Glutamatergic neuron (in vitro differentiated cells): Measurements from ENCODE around the gene PTPN5. TPM values are rescaled to one million over a fixed set of nuclear protein-coding genes. Genes with fewer than 3 reads are reported as not detected.

ENCODE experiments used
- DNase-seq: peaks from one replicate; pipeline ENCODE4 v3.0.0; 2022
- H3K27ac Mint-ChIP-seq: one replicate; pipeline ENCODE4 v1.8.0; 2020; ENCODE audit warnings: mild to moderate bottlenecking, mixed read lengths, inconsistent platforms; ENCODE audit not compliant: unreplicated experiment
- H3K27me3 Mint-ChIP-seq: one replicate; pipeline ENCODE4 v1.8.0; 2020; ENCODE audit warnings: mild to moderate bottlenecking, moderate library complexity, mixed read lengths, inconsistent platforms; ENCODE audit not compliant: unreplicated experiment
- H3K36me3 Mint-ChIP-seq: one replicate; pipeline ENCODE4 v1.8.0; 2020; ENCODE audit warnings: mild to moderate bottlenecking, mixed read lengths, inconsistent platforms; ENCODE audit not compliant: unreplicated experiment
- H3K4me1 Mint-ChIP-seq: one replicate; pipeline ENCODE4 v1.8.0; 2020; ENCODE audit warnings: mild to moderate bottlenecking, low read depth, mixed read lengths, inconsistent platforms; ENCODE audit not compliant: unreplicated experiment
- H3K4me3 Mint-ChIP-seq: one replicate; pipeline ENCODE4 v1.8.0; 2020; ENCODE audit warnings: mild to moderate bottlenecking, mixed read lengths, inconsistent platforms; ENCODE audit not compliant: unreplicated experiment
- H3K9me3 Mint-ChIP-seq: one replicate; pipeline ENCODE4 v1.8.0; 2020; ENCODE audit warnings: mild to moderate bottlenecking, moderate library complexity, mixed read lengths, inconsistent platforms; ENCODE audit not compliant: unreplicated experiment
- CTCF ChIP-seq: fragments of 200-600 bp; sonication (generic); IDR thresholded peaks from one replicate; pipeline ENCODE4 v1.5.0; 2021; ENCODE audit not compliant: partially characterized antibody, unreplicated experiment
- total RNA-seq: library from RNA; stranded (reverse); fragmentation: NEBNext Ultra II Directional; extraction: Animal tissue kit (Norgen Biotek cat#: 25700); gene quantifications from one replicate; pipeline ENCODE4 v1.2.1, GENCODE V29; 2021; ENCODE audit not compliant: unreplicated experiment

PTPN5 gene
- total RNA-seq, 1 donor from 2014 or later = 25.8 TPM

GRCh38 chr11:18791969-18792628 is 501 bp upstream of the PTPN5 start:
- peaks cover 9% of the 10 kb centered on the region for H3K27me3 Mint-ChIP-seq
- no peak overlapping the region for H3K27ac Mint-ChIP-seq
- no peaks in the 10 kb centered on the region for H3K4me1 Mint-ChIP-seq
- peaks cover 4% of the 10 kb centered on the region for H3K9me3 Mint-ChIP-seq
- H3K36me3 Mint-ChIP-seq = no peaks in the 10 kb centered on the region
- peak overlapping the region; percentile 85 for H3K4me3 Mint-ChIP-seq
- no peak for DNase-seq
- no peak for TF ChIP-seq CTCF

DNA sequence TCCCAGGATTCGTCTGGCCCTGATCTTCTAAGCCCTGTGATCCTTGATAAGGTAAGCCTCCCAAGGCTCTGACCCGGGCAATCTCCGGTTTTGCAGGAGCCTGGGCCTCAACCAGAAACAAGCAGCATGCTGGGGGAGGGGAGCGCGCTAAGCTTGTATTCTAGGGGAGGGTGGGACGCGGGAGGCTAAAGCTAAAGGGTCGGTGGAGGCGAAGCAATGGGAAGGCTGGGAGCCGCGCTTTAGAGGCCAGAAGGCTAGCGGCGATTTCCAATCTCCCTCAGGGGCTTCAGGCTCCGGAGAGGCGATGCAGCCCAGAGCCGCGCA is 753 bp downstream of the PTPN5 start:
- no peaks in the 10 kb centered on the region for H3K36me3 Mint-ChIP-seq
- no peak overlapping the region for H3K27ac Mint-ChIP-seq
- no peak for DNase-seq
- no peak for TF ChIP-seq CTCF
- H3K9me3 Mint-ChIP-seq = peaks cover 4% of the 10 kb centered on the region
- peak overlapping the region; percentile 73 for H3K4me3 Mint-ChIP-seq
- peaks cover 9% of the 10 kb centered on the region for H3K27me3 Mint-ChIP-seq
- H3K4me1 Mint-ChIP-seq = no peaks in the 10 kb centered on the region

DNA sequence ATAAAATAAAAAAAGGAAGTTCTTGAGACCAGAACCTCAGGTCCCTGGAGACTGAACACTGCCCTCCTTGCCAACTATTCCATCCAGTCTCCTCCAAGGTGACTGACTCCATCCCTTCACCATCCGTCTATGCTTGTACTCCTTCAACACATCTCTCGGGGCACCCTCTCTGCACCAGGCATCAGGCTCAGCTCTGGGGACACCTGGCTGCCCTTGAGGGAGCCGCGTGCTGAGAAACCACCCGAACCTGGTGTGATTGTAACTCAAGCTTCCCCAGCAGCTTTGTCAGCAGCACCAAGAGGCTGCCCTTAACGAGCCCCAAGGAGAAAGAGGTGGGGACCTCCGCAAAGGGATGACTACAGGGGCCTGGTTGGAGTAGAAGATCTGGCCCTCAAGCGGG is 1.7 kb downstream of the PTPN5 start:
- no peak for DNase-seq
- Mint-ChIP-seq H3K36me3 (no peaks in the 10 kb centered on the region), H3K9me3 (peaks cover 4% of the 10 kb centered on the region), H3K4me1 (no peaks in the 10 kb centered on the region), H3K27me3 (peaks cover 9% of the 10 kb centered on the region), H3K4me3 (peak overlapping the region; percentile 14), H3K27ac (no peak overlapping the region)
- no peak for TF ChIP-seq CTCF

DNA sequence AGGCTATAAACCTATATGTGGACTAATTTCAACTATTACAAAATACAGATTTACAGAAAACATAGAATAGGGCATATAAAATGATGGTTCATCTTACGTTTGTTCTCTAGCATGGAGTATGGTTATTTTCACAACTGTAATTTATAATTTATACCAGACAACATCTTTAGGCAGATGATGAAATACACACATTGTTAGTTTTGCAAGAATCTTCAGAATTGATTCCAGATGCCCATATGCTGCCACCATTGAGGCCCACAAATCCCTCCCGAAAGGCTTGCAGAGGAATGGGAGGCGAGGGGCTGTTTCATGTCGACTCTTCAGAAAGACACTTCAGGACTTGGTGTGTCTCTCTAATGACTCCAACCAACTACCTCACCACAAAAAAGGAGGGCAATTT is 6.2 kb downstream of the PTPN5 start:
- no peak for DNase-seq
- H3K9me3 Mint-ChIP-seq = peaks cover 3% of the 10 kb centered on the region
- no peak overlapping the region for H3K4me3 Mint-ChIP-seq
- H3K27me3 Mint-ChIP-seq = peaks cover 3% of the 10 kb centered on the region
- H3K4me1 Mint-ChIP-seq = no peaks in the 10 kb centered on the region
- H3K36me3 Mint-ChIP-seq = peaks cover 6% of the 10 kb centered on the region
- TF ChIP-seq CTCF = no peak
- H3K27ac Mint-ChIP-seq = no peak overlapping the region

GRCh38 chr11:18780896-18781295 is 10.7 kb downstream of the PTPN5 start:
- H3K27ac Mint-ChIP-seq = no peak overlapping the region
- H3K4me3 Mint-ChIP-seq = no peak overlapping the region
- peaks cover 1% of the 10 kb centered on the region for H3K27me3 Mint-ChIP-seq
- DNase-seq = no peak
- no peaks in the 10 kb centered on the region for H3K4me1 Mint-ChIP-seq
- H3K9me3 Mint-ChIP-seq = peaks cover 2% of the 10 kb centered on the region
- TF ChIP-seq CTCF = no peak
- H3K36me3 Mint-ChIP-seq = peaks cover 6% of the 10 kb centered on the region
